Measurements from ENCODE around the gene FLG2.
"Not testable (repeated sequence)": the region's sequence is repeated elsewhere in the genome, so short reads cannot be mapped to it uniquely, and the experiment has no call there.

DNA sequence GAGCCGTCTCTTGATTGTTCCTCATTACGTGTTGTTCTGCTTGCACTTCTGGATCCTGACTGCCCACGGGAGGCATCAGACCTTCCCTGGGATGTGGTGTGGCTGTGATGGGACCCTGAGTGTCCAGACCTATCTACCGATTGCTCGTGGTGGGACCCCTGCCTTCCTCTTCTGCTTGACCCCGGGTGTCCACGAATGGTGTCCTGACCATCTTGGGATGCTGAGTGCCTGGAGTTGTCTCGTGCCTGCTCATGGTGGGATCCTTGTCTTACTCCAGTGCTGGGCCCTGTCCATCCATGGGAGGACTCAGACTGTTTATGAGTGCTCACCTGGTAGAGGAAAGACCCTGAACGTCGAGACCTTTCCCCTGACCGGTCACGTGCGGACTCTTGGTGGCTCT, 47.6 kb downstream of the FLG2 start:
- TF ChIP-seq, protein P1, sequence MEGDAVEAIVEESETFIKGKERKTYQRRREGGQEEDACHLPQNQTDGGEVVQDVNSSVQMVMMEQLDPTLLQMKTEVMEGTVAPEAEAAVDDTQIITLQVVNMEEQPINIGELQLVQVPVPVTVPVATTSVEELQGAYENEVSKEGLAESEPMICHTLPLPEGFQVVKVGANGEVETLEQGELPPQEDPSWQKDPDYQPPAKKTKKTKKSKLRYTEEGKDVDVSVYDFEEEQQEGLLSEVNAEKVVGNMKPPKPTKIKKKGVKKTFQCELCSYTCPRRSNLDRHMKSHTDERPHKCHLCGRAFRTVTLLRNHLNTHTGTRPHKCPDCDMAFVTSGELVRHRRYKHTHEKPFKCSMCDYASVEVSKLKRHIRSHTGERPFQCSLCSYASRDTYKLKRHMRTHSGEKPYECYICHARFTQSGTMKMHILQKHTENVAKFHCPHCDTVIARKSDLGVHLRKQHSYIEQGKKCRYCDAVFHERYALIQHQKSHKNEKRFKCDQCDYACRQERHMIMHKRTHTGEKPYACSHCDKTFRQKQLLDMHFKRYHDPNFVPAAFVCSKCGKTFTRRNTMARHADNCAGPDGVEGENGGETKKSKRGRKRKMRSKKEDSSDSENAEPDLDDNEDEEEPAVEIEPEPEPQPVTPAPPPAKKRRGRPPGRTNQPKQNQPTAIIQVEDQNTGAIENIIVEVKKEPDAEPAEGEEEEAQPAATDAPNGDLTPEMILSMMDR (conservative IDR thresholded peaks at IDR 0.05 in 1 of 2, IDR thresholded peaks at IDR 0.05 in 1 of 2; ENCODE audit: low read depth in 1 of 2, low read length in 2 of 2) = not testable (repeated sequence)
- not testable (repeated sequence) for TF ChIP-seq EZH2 (IDR thresholded peaks at IDR 0.05; ENCODE audit: low read length, missing control alignments)

All from fibroblast of lung (primary cell).